B cell (primary cell): Measurements from ENCODE around the gene CACNB4. TPM values are rescaled to one million over a fixed set of nuclear protein-coding genes. Genes with fewer than 3 reads are reported as not detected.
"Not testable (repeated sequence)": the region's sequence is repeated elsewhere in the genome, so short reads cannot be mapped to it uniquely, and the experiment has no call there.

Experiments
- ATAC-seq: fragments of 200-7000 bp; cut with Tn5 transposase; one replicate; pipeline ENCODE4 v1.10.0; 2021; ENCODE audit warnings: low read depth, mild to moderate bottlenecking, moderate number of reproducible peaks, moderate library complexity
- CTCF ChIA-PET: fragments of 350-600 bp; sonication (Branson Sonifier 250); formaldehyde crosslinking; loops from one replicate; lab custom pipeline; 2021; ENCODE audit warnings: antibody characterized with exemption, inconsistent platforms; lab: Charles Lee
- POLR2A ChIA-PET: fragments of 350-600 bp; sonication (Branson Sonifier 250); formaldehyde crosslinking; loops from one replicate; lab custom pipeline; 2021; ENCODE audit warnings: antibody characterized with exemption; lab: Charles Lee
- DNase-seq: peaks from one replicate; pipeline ENCODE4 v3.0.0; 2013
- H2AFZ ChIP-seq: 2 replicates; pipeline ENCODE4 v1.6.1; 2012; ENCODE audit warnings: mild to moderate bottlenecking, low read depth, low read length; ENCODE audit not compliant: insufficient read depth, poor library complexity, severe bottlenecking
- H3K27ac ChIP-seq, 2 donors: 1 replicate in 1 of 2; 2 replicates in 1 of 2; pipeline ENCODE4 v1.5.1; 2012 to 2013; ENCODE audit warnings: low read length in 2 of 2, mild to moderate bottlenecking in 2 of 2, moderate library complexity in 1 of 2
- H3K27me3 ChIP-seq, 4 experiments: fragments of 200-600 bp in 1 of 4; sonication (generic) in 1 of 4; replicated peaks in 1 of 4; 1 replicate in 2 of 4; 2 replicates in 2 of 4; pipeline versions ENCODE4 v1.6.1 to v1.7.0; 2013 to 2016; ENCODE audit warnings: low read length in 3 of 4, mild to moderate bottlenecking in 2 of 4, mixed read lengths in 1 of 4, moderate library complexity in 1 of 4; ENCODE audit not compliant: insufficient read depth in 4 of 4, control insufficient read depth in 3 of 4; ENCODE audit errors: control extremely low read depth in 1 of 4
- H3K36me3 ChIP-seq, 2 experiments: replicated peaks in 1 of 2; 1 replicate in 1 of 2; 2 replicates in 1 of 2; pipeline versions ENCODE4 v1.6.1 to v1.7.1; 2013; ENCODE audit warnings: low read length in 1 of 2; ENCODE audit not compliant: insufficient read depth in 2 of 2, control insufficient read depth in 1 of 2; ENCODE audit errors: control extremely low read depth in 1 of 2, extremely low read depth in 1 of 2
- H3K4me1 ChIP-seq, 2 donors: fragments of 200-600 bp in 1 of 2; sonication (generic) in 1 of 2; 1 replicate in 1 of 2; 2 replicates in 1 of 2; pipeline versions ENCODE4 v1.5.1 to v1.6.1; 2013 to 2017; ENCODE audit warnings: low read length in 2 of 2; ENCODE audit not compliant: control insufficient read depth in 2 of 2, insufficient read depth in 2 of 2
- H3K4me2 ChIP-seq: replicated peaks from 2 replicates; pipeline ENCODE3; 2012; ENCODE audit warnings: mild to moderate bottlenecking, low read depth, low read length; ENCODE audit not compliant: poor library complexity, severe bottlenecking
- H3K4me3 ChIP-seq, 5 experiments: fragments of 200-600 bp in 1 of 5; sonication (generic) in 1 of 5; 1 replicate in 3 of 5; 2 replicates in 2 of 5; pipeline versions ENCODE4 v1.5.1 to v1.7.0; 2011 to 2016; ENCODE audit warnings: low read length in 4 of 5, mild to moderate bottlenecking in 4 of 5, low read depth in 2 of 5, control low read depth in 1 of 5, moderate library complexity in 1 of 5; ENCODE audit not compliant: insufficient read depth in 1 of 5; ENCODE audit errors: control extremely low read depth in 1 of 5, extremely low read depth in 1 of 5
- H3K79me2 ChIP-seq: fragments of 200-600 bp; sonication (generic); one replicate; pipeline ENCODE4 v1.6.0; 2016; ENCODE audit warnings: low read length; ENCODE audit not compliant: control insufficient read depth, insufficient read depth
- H3K9ac ChIP-seq: fragments of 200-600 bp; sonication (generic); 2 replicates; pipeline ENCODE4 v1.6.1; 2017; ENCODE audit warnings: mild to moderate bottlenecking, low read length, moderate library complexity
- H3K9me3 ChIP-seq, 3 donors: one replicate each; pipeline versions ENCODE4 v1.6.1 to v1.7.1; 2013; ENCODE audit warnings: low read length in 2 of 3; ENCODE audit not compliant: control insufficient read depth in 2 of 3, insufficient read depth in 1 of 3; ENCODE audit errors: control extremely low read depth in 1 of 3
- H4K20me1 ChIP-seq: 2 replicates; pipeline ENCODE4 v1.6.0; 2012; ENCODE audit warnings: mild to moderate bottlenecking, low read length; ENCODE audit not compliant: insufficient read depth, control insufficient read depth, poor library complexity, severe bottlenecking
- H3K27ac Mint-ChIP-seq: one replicate; pipeline ENCODE4 v1.8.0; 2021; ENCODE audit warnings: mixed read lengths
- H3K27me3 Mint-ChIP-seq: one replicate; pipeline ENCODE4 v1.8.0; 2021; ENCODE audit warnings: mixed read lengths
- H3K4me1 Mint-ChIP-seq: one replicate; pipeline ENCODE4 v1.8.0; 2021; ENCODE audit warnings: mixed read lengths
- H3K4me3 Mint-ChIP-seq: one replicate; pipeline ENCODE4 v1.8.0; 2021; ENCODE audit warnings: mixed read lengths
- H3K9me3 Mint-ChIP-seq: one replicate; pipeline ENCODE4 v1.8.0; 2022; ENCODE audit warnings: mixed read lengths; ENCODE audit not compliant: insufficient read depth
- EZH2 ChIP-seq: IDR thresholded peaks from 2 replicates; pipeline ENCODE4 v1.6.1; 2012; ENCODE audit warnings: borderline replicate concordance, low read depth, mild to moderate bottlenecking, moderate library complexity, low read length; ENCODE audit not compliant: insufficient read depth, poor library complexity, severe bottlenecking
- WGBS: methylation state at CpG from one replicate; pipeline ENCODE4 v1.1.5; 2013; ENCODE audit warnings: missing lambda C conversion rate; ENCODE audit not compliant: insufficient coverage; 5-methylcytosine and 5-hydroxymethylcytosine counted together
- intact Hi-C: fragments of 100-400 bp; cut with micrococcal nuclease; formaldehyde crosslinking; loops from one replicate; pipeline ENCODE4 v1.10.0; 2022
- polyA plus RNA-seq: library from polyadenylated mRNA; depleted of rRNA; stranded (reverse); fragments of >200 nt; gene quantifications from 2 replicates; pipeline ENCODE4 v1.2.3, GENCODE V29; 2012
- total RNA-seq, 2 donors: library from RNA; stranded (reverse); fragments of 120-200 nt in 1 of 2; gene quantifications; 1 replicate in 1 of 2; 2 replicates in 1 of 2; pipeline versions ENCODE4 v1.2.3 to v1.2.4, GENCODE V29; 2013 to 2022
- TF ChIP-seq, protein P1 (sequence below): fragments of 200-600 bp; IDR thresholded peaks from one replicate; pipeline ENCODE4 v1.8.0; 2022; ENCODE audit warnings: antibody characterized with exemption, mild to moderate bottlenecking

The CACNB4 gene
- total and polyA plus RNA-seq, 2 donors (not counting 1 experiment from before 2014, with no cell fraction given): 0.12 to 1.4 TPM

DNA sequence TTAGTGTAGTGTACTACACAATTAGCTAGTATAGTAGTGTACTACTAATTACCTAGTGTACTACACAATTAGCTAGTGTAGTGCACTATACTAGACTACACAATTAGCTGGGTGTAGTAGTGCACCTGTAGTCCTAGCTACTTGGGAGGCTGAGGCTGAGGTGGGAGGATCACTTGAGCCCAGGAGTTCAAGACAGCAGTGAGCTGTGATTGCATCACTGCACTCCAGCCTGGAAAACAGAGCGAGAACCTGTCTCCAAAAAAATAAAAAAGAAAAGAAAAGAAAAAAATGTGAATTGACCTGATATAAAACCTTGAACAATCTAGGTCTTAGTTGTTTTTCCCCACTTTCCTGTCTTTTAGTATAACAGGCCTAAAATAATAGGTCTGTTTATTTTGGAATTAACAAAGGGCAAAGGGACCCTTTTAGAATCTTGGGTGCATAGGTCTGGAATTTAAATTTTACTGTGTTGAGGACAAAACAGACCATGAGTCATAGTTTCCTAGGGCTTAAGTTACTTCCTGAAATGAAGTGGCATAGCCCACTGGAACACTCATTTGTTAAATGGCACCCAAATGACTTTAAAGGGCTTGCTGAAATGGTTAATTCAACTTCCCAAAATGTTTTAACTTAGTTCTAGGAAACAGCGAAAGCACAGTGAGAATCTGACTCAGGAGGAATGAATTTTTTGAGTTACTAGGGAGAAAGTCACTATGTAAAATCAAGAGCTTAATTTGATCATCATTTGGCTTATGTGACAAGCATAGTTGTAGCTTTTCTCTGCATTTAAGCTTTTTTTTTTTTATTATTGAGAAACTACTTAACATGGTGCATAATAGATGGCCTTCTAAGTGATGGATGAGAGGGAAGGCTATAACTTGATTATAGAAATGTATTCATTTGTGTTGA is 219.9 kb downstream of the CACNB4 start:
- Histone ChIP-seq H3K36me3 (no peaks in the 10 kb centered on the region), H3K9ac (no peak overlapping the region), H3K27me3 (no peaks in the 10 kb centered on the region), H3K4me1 (no peaks in the 10 kb centered on the region), H3K9me3 (no peaks in the 10 kb centered on the region), H3K27ac (no peak overlapping the region), H3K79me2 (no peaks in the 10 kb centered on the region), H3K4me2 (no peak overlapping the region), H3K4me3 (no peak overlapping the region), H2AFZ (no peak overlapping the region), H4K20me1 (no peaks in the 10 kb centered on the region)
- intact Hi-C loops: no loop called here
- H3K27me3 Mint-ChIP-seq: no peaks in the 10 kb centered on the region
- H3K4me1 Mint-ChIP-seq: peaks cover 4% of the 10 kb centered on the region
- DNase-seq (no peak), ATAC-seq (no peak)
- CTCF ChIA-PET: no interaction called here
- no CpG with 5 or more reads among the region's 2 CpGs for WGBS
- TF ChIP-seq EZH2: no peak
- TF ChIP-seq, protein P1, sequence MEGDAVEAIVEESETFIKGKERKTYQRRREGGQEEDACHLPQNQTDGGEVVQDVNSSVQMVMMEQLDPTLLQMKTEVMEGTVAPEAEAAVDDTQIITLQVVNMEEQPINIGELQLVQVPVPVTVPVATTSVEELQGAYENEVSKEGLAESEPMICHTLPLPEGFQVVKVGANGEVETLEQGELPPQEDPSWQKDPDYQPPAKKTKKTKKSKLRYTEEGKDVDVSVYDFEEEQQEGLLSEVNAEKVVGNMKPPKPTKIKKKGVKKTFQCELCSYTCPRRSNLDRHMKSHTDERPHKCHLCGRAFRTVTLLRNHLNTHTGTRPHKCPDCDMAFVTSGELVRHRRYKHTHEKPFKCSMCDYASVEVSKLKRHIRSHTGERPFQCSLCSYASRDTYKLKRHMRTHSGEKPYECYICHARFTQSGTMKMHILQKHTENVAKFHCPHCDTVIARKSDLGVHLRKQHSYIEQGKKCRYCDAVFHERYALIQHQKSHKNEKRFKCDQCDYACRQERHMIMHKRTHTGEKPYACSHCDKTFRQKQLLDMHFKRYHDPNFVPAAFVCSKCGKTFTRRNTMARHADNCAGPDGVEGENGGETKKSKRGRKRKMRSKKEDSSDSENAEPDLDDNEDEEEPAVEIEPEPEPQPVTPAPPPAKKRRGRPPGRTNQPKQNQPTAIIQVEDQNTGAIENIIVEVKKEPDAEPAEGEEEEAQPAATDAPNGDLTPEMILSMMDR: no peak
- no peaks in the 10 kb centered on the region for H3K9me3 Mint-ChIP-seq
- no peak overlapping the region for H3K4me3 Mint-ChIP-seq
- POLR2A ChIA-PET: no interaction called here
- no peak overlapping the region for H3K27ac Mint-ChIP-seq

DNA sequence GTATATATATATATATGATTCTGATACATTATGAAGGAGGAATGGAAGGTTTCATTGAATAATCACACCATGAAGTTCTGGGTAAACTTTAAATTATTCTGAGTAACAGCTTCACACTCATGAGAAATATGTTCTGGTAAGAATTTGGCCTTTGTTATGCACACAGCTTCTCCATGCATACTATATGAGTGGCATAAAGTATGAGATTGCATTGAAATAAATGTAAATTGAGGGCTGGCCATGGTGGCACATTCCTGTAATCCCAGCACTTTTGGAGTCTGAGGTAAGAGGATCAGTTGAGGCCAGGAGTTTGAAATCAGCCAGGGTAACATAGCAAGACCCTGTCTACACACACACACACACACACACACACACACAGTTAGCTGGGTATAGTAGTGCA is 220.6 kb downstream of the CACNB4 start:
- no peaks in the 10 kb centered on the region for H3K4me1 ChIP-seq
- no peaks in the 10 kb centered on the region for H3K36me3 ChIP-seq
- DNase-seq (no peak), ATAC-seq (no peak)
- ChIA-PET POLR2A (no interaction called here), CTCF (no interaction called here)
- Mint-ChIP-seq H3K4me1 (peaks cover 4% of the 10 kb centered on the region), H3K9me3 (no peaks in the 10 kb centered on the region), H3K27me3 (no peaks in the 10 kb centered on the region), H3K27ac (no peak overlapping the region), H3K4me3 (no peak overlapping the region)
- intact Hi-C loops: no loop called here
- TF ChIP-seq, protein P1: no peak
- no peak for TF ChIP-seq EZH2
- H3K9me3 ChIP-seq: no peaks in the 10 kb centered on the region
- no peak overlapping the region for H3K27ac ChIP-seq
- no peak overlapping the region for H3K4me2 ChIP-seq
- no peak overlapping the region for H2AFZ ChIP-seq
- no peak overlapping the region for H3K4me3 ChIP-seq
- H4K20me1 ChIP-seq: no peaks in the 10 kb centered on the region
- no peaks in the 10 kb centered on the region for H3K79me2 ChIP-seq
- no peak overlapping the region for H3K9ac ChIP-seq
- no peaks in the 10 kb centered on the region for H3K27me3 ChIP-seq

GRCh38 chr2:151875631-151876030 is 223.2 kb downstream of the CACNB4 start:
- CTCF ChIA-PET, POLR2A ChIA-PET: not testable (repeated sequence)

More at GRCh38 chr2:151875631-151876030, 223.2 kb downstream of the CACNB4 start:
- H4K20me1 ChIP-seq, intact Hi-C loops, H3K4me1 Mint-ChIP-seq, H2AFZ ChIP-seq, H3K4me3 ChIP-seq, H3K9me3 ChIP-seq, H3K4me1 ChIP-seq, H3K27ac ChIP-seq, H3K27me3 Mint-ChIP-seq, H3K4me3 Mint-ChIP-seq, DNase-seq, H3K4me2 ChIP-seq, ATAC-seq, H3K36me3 ChIP-seq, H3K27me3 ChIP-seq, H3K79me2 ChIP-seq, H3K9me3 Mint-ChIP-seq, H3K9ac ChIP-seq, H3K27ac Mint-ChIP-seq: not testable (repeated sequence)
- WGBS: 80% methylated on average over 1 of the region's 34 CpGs
